PC-9 (cell line): Measurements from ENCODE around the gene MARK1. TPM values are rescaled to one million over a fixed set of nuclear protein-coding genes. Genes with fewer than 3 reads are reported as not detected.

ENCODE experiments used
- BruUV-seq: library from RNA; stranded (reverse); fragments of 400-500 nt; replicated peaks from 2 replicates; lab custom pipeline; 2021; lab: Mats Ljungman, UMichigan
- CTCF ChIA-PET: fragments of 300-600 bp; sonication (Branson Sonifier 250); formaldehyde crosslinking; loops from one replicate; lab custom pipeline; 2022; ENCODE audit warnings: antibody characterized with exemption; lab: Charles Lee
- POLR2A ChIA-PET: fragments of 300-600 bp; sonication (Branson Sonifier 250); formaldehyde crosslinking; loops from one replicate; lab custom pipeline; 2022; ENCODE audit warnings: antibody characterized with exemption; ENCODE audit not compliant: unreplicated experiment; lab: Charles Lee
- DNase-seq, 2 experiments: peaks; one replicate each; pipeline versions ENCODE4 v3.0.0 to v3.0.0-alpha.2; 2015 to 2022; ENCODE audit warnings: mixed read lengths in 1 of 2
- H2AFZ ChIP-seq: fragments of 200-600 bp; sonication (generic); 2 replicates; pipeline ENCODE4 v1.8.1; 2017; ENCODE audit warnings: antibody characterized with exemption
- H3F3A ChIP-seq: fragments of 200-600 bp; sonication (generic); 2 replicates; pipeline ENCODE4 v1.8.1; 2017; ENCODE audit warnings: antibody characterized with exemption, mild to moderate bottlenecking, low read depth; ENCODE audit not compliant: insufficient read depth
- H3K27ac ChIP-seq: fragments of 200-600 bp; sonication (generic); 2 replicates; pipeline ENCODE4 v1.6.1; 2016; ENCODE audit warnings: mixed run types
- H3K27me3 ChIP-seq: fragments of 200-600 bp; sonication (generic); 2 replicates; pipeline ENCODE4 v1.6.1; 2016; ENCODE audit warnings: low read depth, mixed run types; ENCODE audit not compliant: insufficient read depth
- H3K36me3 ChIP-seq: fragments of 200-600 bp; sonication (generic); 2 replicates; pipeline ENCODE4 v1.6.1; 2016; ENCODE audit warnings: low read depth, mixed run types
- H3K4me1 ChIP-seq: fragments of 200-600 bp; sonication (generic); replicated peaks from 2 replicates; pipeline ENCODE4 v1.6.1; 2016; ENCODE audit warnings: mixed run types; ENCODE audit not compliant: insufficient read depth
- H3K4me2 ChIP-seq: fragments of 200-600 bp; sonication (generic); 2 replicates; pipeline ENCODE4 v1.6.1; 2017; ENCODE audit warnings: mixed run types
- H3K4me3 ChIP-seq: fragments of 200-600 bp; sonication (generic); 2 replicates; pipeline ENCODE4 v1.6.1; 2016; ENCODE audit warnings: mixed run types
- H3K79me2 ChIP-seq: fragments of 200-600 bp; sonication (generic); 2 replicates; pipeline ENCODE4 v1.6.1; 2017; ENCODE audit warnings: low read depth, mixed run types
- H3K9me2 ChIP-seq: fragments of 200-600 bp; sonication (generic); 2 replicates; pipeline ENCODE4 v1.8.1; 2017; ENCODE audit warnings: mild to moderate bottlenecking; ENCODE audit not compliant: insufficient read depth
- H3K9me3 ChIP-seq: fragments of 200-600 bp; sonication (generic); 2 replicates; pipeline ENCODE4 v1.8.1; 2016; ENCODE audit warnings: low read depth; ENCODE audit not compliant: insufficient read depth
- H4K20me1 ChIP-seq: fragments of 200-600 bp; sonication (generic); 2 replicates; pipeline ENCODE4 v1.8.1; 2017; ENCODE audit not compliant: insufficient read depth
- CTCF ChIP-seq: fragments of 200-600 bp; sonication (generic); conservative IDR thresholded peaks from 2 replicates; pipeline ENCODE4 v1.6.1; 2017; ENCODE audit warnings: mixed run types, antibody characterized with exemption, mild to moderate bottlenecking, moderate library complexity
- EZH2 ChIP-seq: fragments of 200-600 bp; sonication (generic); IDR thresholded peaks from 2 replicates; pipeline ENCODE4 v1.8.0; 2017; ENCODE audit warnings: antibody characterized with exemption, low read depth
- intact Hi-C: fragments of 100-400 bp; cut with micrococcal nuclease; formaldehyde crosslinking; loops from one replicate; pipeline ENCODE4 v1.10.0; 2022; ENCODE audit not compliant: unreplicated experiment
- total RNA-seq: library from RNA; stranded (reverse); gene quantifications from 2 replicates; pipeline ENCODE4 v1.2.3, GENCODE V29; 2021

Gene MARK1
- total RNA-seq, 1 experiment from 2014 or later: 1.9 TPM

- ChIA-PET POLR2A (interaction anchor here (0.6 kb wide), 1 partner anchor 14 kb away, joined by 6 read pairs; no protein-coding TSS in a partner anchor), CTCF (no interaction called here)
- BruUV-seq: no TSS peak
- DNase-seq: no peak
- Histone ChIP-seq H3F3A (no peaks in the 10 kb centered on the region), H3K27me3 (no peaks in the 10 kb centered on the region), H3K9me2 (no peaks in the 10 kb centered on the region), H3K4me1 (no peaks in the 10 kb centered on the region), H3K27ac (no peak overlapping the region), H3K79me2 (no peaks in the 10 kb centered on the region), H3K9me3 (no peaks in the 10 kb centered on the region), H3K4me2 (no peak overlapping the region), H4K20me1 (no peaks in the 10 kb centered on the region), H2AFZ (no peak overlapping the region), H3K4me3 (no peak overlapping the region), H3K36me3 (no peaks in the 10 kb centered on the region)
- intact Hi-C loops: no loop called here
- TF ChIP-seq EZH2: no peak
- TF ChIP-seq CTCF: no peak
Observed at GRCh38 chr1:220706480-220706879, 178.5 kb downstream of the MARK1 start.

GRCh38 chr1:220707160-220707559 is 179.2 kb downstream of the MARK1 start:
- no peaks in the 10 kb centered on the region for H3K36me3 ChIP-seq
- CTCF ChIA-PET: no interaction called here

GRCh38 chr1:220708244-220708643 is 180.3 kb downstream of the MARK1 start:
- no peak for DNase-seq
- no peaks in the 10 kb centered on the region for H3K9me3 ChIP-seq
- H3K4me3 ChIP-seq: no peak overlapping the region
- no peak overlapping the region for H2AFZ ChIP-seq
- no peaks in the 10 kb centered on the region for H3F3A ChIP-seq
- no peak overlapping the region for H3K4me2 ChIP-seq
- no peaks in the 10 kb centered on the region for H3K79me2 ChIP-seq
- H4K20me1 ChIP-seq: no peaks in the 10 kb centered on the region
- BruUV-seq: no TSS peak
- H3K4me1 ChIP-seq: no peaks in the 10 kb centered on the region
- no peak overlapping the region for H3K27ac ChIP-seq
- no peaks in the 10 kb centered on the region for H3K9me2 ChIP-seq
- TF ChIP-seq CTCF: no peak
- TF ChIP-seq EZH2: no peak
- H3K27me3 ChIP-seq: no peaks in the 10 kb centered on the region
- no peaks in the 10 kb centered on the region for H3K36me3 ChIP-seq
- intact Hi-C loops: no loop called here
- ChIA-PET CTCF (no interaction called here), POLR2A (no interaction called here)

More at GRCh38 chr1:220707160-220707559, 179.2 kb downstream of the MARK1 start:
- POLR2A ChIA-PET: no interaction called here
- H3K4me2 ChIP-seq: no peak overlapping the region
- intact Hi-C loops: no loop called here
- no peaks in the 10 kb centered on the region for H4K20me1 ChIP-seq
- no peaks in the 10 kb centered on the region for H3K27me3 ChIP-seq
- no peaks in the 10 kb centered on the region for H3K9me3 ChIP-seq
- no TSS peak for BruUV-seq
- no peaks in the 10 kb centered on the region for H3K4me1 ChIP-seq
- no peaks in the 10 kb centered on the region for H3K79me2 ChIP-seq
- no peak overlapping the region for H2AFZ ChIP-seq
- no peaks in the 10 kb centered on the region for H3K9me2 ChIP-seq
- no peak for DNase-seq
- TF ChIP-seq EZH2: no peak
- TF ChIP-seq CTCF: no peak
- H3K4me3 ChIP-seq: no peak overlapping the region
- no peaks in the 10 kb centered on the region for H3F3A ChIP-seq
- H3K27ac ChIP-seq: no peak overlapping the region
